Epithelial cell of esophagus (primary cell): ENCODE measurements around the gene AADACL4.

ENCODE experiments used
- DNase-seq: peaks from one replicate; pipeline ENCODE4 v3.0.0; 2010; ENCODE audit warnings: low read depth
- H3K4me3 ChIP-seq: 2 replicates; pipeline ENCODE4 v1.5.1; 2011; ENCODE audit warnings: mild to moderate bottlenecking, low read length, control low read depth
- TF ChIP-seq, protein P1 (sequence below): IDR thresholded peaks from 2 replicates; pipeline ENCODE4 v1.5.1; 2011; ENCODE audit warnings: low read depth, mild to moderate bottlenecking, low read length, control low read depth, inconsistent platforms; ENCODE audit not compliant: insufficient read depth; ENCODE audit errors: missing control alignments

Gene AADACL4

DNA sequence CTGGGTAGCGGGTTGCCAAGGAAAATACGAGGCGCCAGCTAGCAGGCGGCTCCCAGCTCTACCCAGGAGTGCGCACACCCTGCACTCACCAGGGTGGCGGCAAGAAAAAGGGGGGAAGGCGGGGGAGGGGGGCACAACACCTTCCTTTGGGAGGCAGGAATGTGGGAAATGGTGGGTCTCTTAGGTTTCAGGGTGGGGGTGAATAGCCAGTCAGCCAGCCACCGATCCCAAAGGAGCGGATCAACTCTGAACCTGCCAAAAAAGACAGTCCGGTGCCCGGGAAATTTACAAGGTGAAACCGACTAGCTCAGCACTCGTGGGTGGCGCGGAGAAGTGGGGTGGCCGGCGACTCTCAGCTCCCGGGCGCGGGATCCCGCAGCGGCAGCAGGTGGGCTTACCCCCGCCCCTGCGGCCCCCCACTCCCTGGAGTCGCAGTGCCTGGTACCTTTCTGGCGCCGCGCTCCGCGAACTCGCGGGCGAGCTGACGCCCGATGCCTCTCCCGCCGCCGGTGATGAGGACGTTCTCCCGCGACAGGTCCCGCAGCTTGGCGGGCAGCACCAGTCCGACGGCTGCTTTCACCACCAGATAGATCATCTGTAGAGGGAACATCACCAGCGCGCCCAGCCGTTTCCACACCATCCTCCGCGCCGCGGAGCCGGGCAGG lies 27.0 kb upstream of the AADACL4 start:
- TF ChIP-seq, protein P1, sequence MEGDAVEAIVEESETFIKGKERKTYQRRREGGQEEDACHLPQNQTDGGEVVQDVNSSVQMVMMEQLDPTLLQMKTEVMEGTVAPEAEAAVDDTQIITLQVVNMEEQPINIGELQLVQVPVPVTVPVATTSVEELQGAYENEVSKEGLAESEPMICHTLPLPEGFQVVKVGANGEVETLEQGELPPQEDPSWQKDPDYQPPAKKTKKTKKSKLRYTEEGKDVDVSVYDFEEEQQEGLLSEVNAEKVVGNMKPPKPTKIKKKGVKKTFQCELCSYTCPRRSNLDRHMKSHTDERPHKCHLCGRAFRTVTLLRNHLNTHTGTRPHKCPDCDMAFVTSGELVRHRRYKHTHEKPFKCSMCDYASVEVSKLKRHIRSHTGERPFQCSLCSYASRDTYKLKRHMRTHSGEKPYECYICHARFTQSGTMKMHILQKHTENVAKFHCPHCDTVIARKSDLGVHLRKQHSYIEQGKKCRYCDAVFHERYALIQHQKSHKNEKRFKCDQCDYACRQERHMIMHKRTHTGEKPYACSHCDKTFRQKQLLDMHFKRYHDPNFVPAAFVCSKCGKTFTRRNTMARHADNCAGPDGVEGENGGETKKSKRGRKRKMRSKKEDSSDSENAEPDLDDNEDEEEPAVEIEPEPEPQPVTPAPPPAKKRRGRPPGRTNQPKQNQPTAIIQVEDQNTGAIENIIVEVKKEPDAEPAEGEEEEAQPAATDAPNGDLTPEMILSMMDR, result no peak
- peak; percentile 50 for DNase-seq
- peak overlapping the region; percentile 74 for H3K4me3 ChIP-seq

GRCh38 chr1:12617511-12617900 lies 26.4 kb upstream of the AADACL4 start:
- H3K4me3 ChIP-seq, result peak overlapping the region; percentile 74
- DNase-seq, result peak; percentile 77
- TF ChIP-seq, protein P1, result no peak

- DNase-seq, result peak; percentile 98
- TF ChIP-seq, protein P1, result no peak
- H3K4me3 ChIP-seq, result peak within 1 kb of the TSS; percentile 74
Measured at GRCh38 chr1:12617901-12618660, 25.8 kb upstream of the AADACL4 start, which contains the start of gene DHRS3. TSS of gene DHRS3 (minus strand) at chr1:12618210. CDS start at chr1:12617348, 862 bp downstream.

DNA sequence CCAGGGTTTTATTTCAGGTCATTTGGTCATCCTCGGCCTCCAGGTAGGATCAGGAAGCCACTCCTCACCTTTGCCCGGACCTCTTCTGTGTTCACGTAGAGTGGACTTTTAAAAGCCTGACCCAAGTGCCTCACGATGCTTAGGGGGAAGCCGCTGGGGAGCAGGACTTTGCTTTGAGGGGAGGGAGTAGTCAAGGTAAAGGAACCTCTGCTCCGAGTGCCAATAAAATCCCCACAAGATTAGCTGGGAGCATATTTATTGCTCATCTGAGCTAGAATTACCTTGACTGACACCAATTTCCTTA lies 25.3 kb upstream of the AADACL4 start:
- peak overlapping the region; percentile 74 for H3K4me3 ChIP-seq
- DNase-seq, result no peak
- TF ChIP-seq, protein P1, result no peak

- DNase-seq, result peak; percentile 99
- TF ChIP-seq, protein P1, result no peak
Measured at GRCh38 chr1:12618965-12619791, 24.7 kb upstream of the AADACL4 start.

GRCh38 chr1:12619792-12620487 lies 23.9 kb upstream of the AADACL4 start:
- DNase-seq, result peak; percentile 88
- peak overlapping the region; percentile 26 for H3K4me3 ChIP-seq
- TF ChIP-seq, protein P1, result peak; percentile 91

More at GRCh38 chr1:12618965-12619791, 24.7 kb upstream of the AADACL4 start:
- peak overlapping the region; percentile 74 for H3K4me3 ChIP-seq
